ENCODE measurements around the gene KNOP1.

DNA sequence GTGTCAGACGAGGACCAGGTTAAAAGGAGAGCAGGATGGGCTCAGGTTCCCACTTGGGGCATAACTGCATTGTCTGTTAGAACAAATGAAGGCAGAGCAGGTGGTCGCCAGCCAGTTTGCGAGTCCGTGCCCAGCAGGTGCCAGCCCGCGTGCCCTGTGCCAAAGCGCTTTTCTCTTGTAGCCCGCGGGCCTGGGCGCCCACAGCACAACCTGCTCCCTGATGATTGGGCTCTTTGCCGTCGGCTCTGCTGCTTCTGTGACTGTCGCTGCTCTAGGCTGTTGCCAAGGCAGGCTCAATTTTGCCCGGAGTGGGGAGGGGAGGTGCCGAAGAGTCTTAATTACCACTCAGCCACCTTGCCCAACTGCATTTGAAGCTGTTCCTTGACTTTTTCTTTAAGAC, 21.1 kb downstream of the KNOP1 start:
- TF ChIP-seq, protein P1, sequence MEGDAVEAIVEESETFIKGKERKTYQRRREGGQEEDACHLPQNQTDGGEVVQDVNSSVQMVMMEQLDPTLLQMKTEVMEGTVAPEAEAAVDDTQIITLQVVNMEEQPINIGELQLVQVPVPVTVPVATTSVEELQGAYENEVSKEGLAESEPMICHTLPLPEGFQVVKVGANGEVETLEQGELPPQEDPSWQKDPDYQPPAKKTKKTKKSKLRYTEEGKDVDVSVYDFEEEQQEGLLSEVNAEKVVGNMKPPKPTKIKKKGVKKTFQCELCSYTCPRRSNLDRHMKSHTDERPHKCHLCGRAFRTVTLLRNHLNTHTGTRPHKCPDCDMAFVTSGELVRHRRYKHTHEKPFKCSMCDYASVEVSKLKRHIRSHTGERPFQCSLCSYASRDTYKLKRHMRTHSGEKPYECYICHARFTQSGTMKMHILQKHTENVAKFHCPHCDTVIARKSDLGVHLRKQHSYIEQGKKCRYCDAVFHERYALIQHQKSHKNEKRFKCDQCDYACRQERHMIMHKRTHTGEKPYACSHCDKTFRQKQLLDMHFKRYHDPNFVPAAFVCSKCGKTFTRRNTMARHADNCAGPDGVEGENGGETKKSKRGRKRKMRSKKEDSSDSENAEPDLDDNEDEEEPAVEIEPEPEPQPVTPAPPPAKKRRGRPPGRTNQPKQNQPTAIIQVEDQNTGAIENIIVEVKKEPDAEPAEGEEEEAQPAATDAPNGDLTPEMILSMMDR (conservative IDR thresholded peaks at IDR 0.05; ENCODE audit: low read depth, low read length), result no peak
- no peak for TF ChIP-seq RAD21 (IDR thresholded peaks at IDR 0.05; ENCODE audit: low read length)
- no peak for TF ChIP-seq POLR2A (IDR thresholded peaks at IDR 0.05; ENCODE audit: low read depth, low read length)
- TF ChIP-seq BHLHE40 (IDR thresholded peaks at IDR 0.05; ENCODE audit: low read depth, low read length), result no peak
- no peak for TF ChIP-seq RCOR1 (IDR thresholded peaks at IDR 0.05; ENCODE audit: insufficient replicate concordance, low read length)
- TF ChIP-seq NFE2L2 (IDR thresholded peaks at IDR 0.05; ENCODE audit: low read depth, low read length), result no peak
- no peak for TF ChIP-seq CHD1 (IDR thresholded peaks at IDR 0.05; ENCODE audit: low read depth, low read length)
- no peak for TF ChIP-seq SMC3 (IDR thresholded peaks at IDR 0.05; ENCODE audit: low read depth, low read length)
